Myocyte (in vitro differentiated cells): ENCODE measurements around the gene WRAP73. TPM values are rescaled to one million over a fixed set of nuclear protein-coding genes. Genes with fewer than 3 reads are reported as not detected.

Experiments
- DNase-seq: peaks from one replicate; pipeline ENCODE4 v3.0.0-alpha.2; 2012; ENCODE audit warnings: low read depth
- total RNA-seq: library from RNA; depleted of rRNA; stranded (reverse); fragments of >200 nt; gene quantifications from 2 replicates; pipeline ENCODE4 v1.2.3, GENCODE V29; 2014

The WRAP73 gene
- total RNA-seq, 1 donor from 2014 or later, result 25.8 TPM

- DNase-seq, result no peak
Observed at GRCh38 chr1:3650248-3651025, 534 bp upstream of the WRAP73 start.

GRCh38 chr1:3646596-3646995 lies 3.3 kb downstream of the WRAP73 start:
- no peak for DNase-seq

- no peak for DNase-seq
Observed at GRCh38 chr1:3645666-3646355, 4.1 kb downstream of the WRAP73 start.

- no peak for DNase-seq
Observed at GRCh38 chr1:3645247-3645646, 4.7 kb downstream of the WRAP73 start.

GRCh38 chr1:3644273-3644672 lies 5.6 kb downstream of the WRAP73 start:
- DNase-seq, result no peak

GRCh38 chr1:3642919-3643675 lies 6.8 kb downstream of the WRAP73 start:
- no peak for DNase-seq

- no peak for DNase-seq
Observed at GRCh38 chr1:3641816-3642215, 8.1 kb downstream of the WRAP73 start.

- no peak for DNase-seq
Observed at GRCh38 chr1:3641046-3641760, 8.7 kb downstream of the WRAP73 start.

GRCh38 chr1:3640121-3640837 lies 9.6 kb downstream of the WRAP73 start:
- no peak for DNase-seq

- no peak for DNase-seq
Observed at GRCh38 chr1:3639397-3639911, 10.4 kb downstream of the WRAP73 start.

- no peak for DNase-seq
Observed at GRCh38 chr1:3638676-3639075, 11.2 kb downstream of the WRAP73 start.

- no peak for DNase-seq
Observed at GRCh38 chr1:3638027-3638426, 11.9 kb downstream of the WRAP73 start.

GRCh38 chr1:3636531-3636930 lies 13.4 kb downstream of the WRAP73 start:
- no peak for DNase-seq

GRCh38 chr1:3636080-3636479 lies 13.8 kb downstream of the WRAP73 start:
- no peak for DNase-seq

- DNase-seq, result no peak
Observed at GRCh38 chr1:3634059-3634800, 15.7 kb downstream of the WRAP73 start.

- DNase-seq, result peak; percentile 69
Observed at GRCh38 chr1:3633344-3634058, 16.4 kb downstream of the WRAP73 start.

GRCh38 chr1:3632716-3633343 lies 17.1 kb downstream of the WRAP73 start:
- no peak for DNase-seq

GRCh38 chr1:3632298-3632697 lies 17.6 kb downstream of the WRAP73 start:
- no peak for DNase-seq
